Mucosa of descending colon (tissue), 3 donors: ENCODE results near the gene SMIM35. TPM values are rescaled to one million over a fixed set of nuclear protein-coding genes. Genes with fewer than 3 reads are reported as not detected.
A peak's percentile ranks its signal among the peaks of the same experiment; 100 is the strongest.

ENCODE experiments used
- ATAC-seq: fragments of 200-7000 bp; cut with Tn5 transposase; one replicate; pipeline ENCODE4 v1.9.1; 2020; ENCODE audit warnings: mild to moderate bottlenecking, moderate library complexity
- DNase-seq, 3 donors: peaks; one replicate each; pipeline ENCODE4 v3.0.0-alpha.2; 2020
- H3K36me3 ChIP-seq: fragments of 200-600 bp; one replicate; pipeline ENCODE4 v1.8.0; 2021; ENCODE audit warnings: low read depth, mild to moderate bottlenecking
- H3K4me1 ChIP-seq: fragments of 200-600 bp; one replicate; pipeline ENCODE4 v1.8.0; 2021; ENCODE audit warnings: low read depth, mild to moderate bottlenecking
- H3K4me3 ChIP-seq: fragments of 200-600 bp; one replicate; pipeline ENCODE4 v1.8.0; 2021; ENCODE audit warnings: mild to moderate bottlenecking
- H3K9me3 ChIP-seq: fragments of 200-600 bp; one replicate; pipeline ENCODE4 v1.8.0; 2021; ENCODE audit warnings: mild to moderate bottlenecking
- intact Hi-C, 2 donors: fragments of 100-400 bp; cut with DNase I in 1 of 2; cut with micrococcal nuclease in 1 of 2; formaldehyde crosslinking; loops; one replicate each; pipeline versions ENCODE4 v1.11.0 to v1.11.1; 2022; cut with DNase I, micrococcal nuclease
- total RNA-seq, 3 donors: library from RNA; stranded (reverse); fragmentation: NEBNext Ultra II Directional in 2 of 3; extraction: Animal tissue kit (Norgen Biotek cat#: 25700) in 2 of 3; gene quantifications; one replicate each; pipeline versions ENCODE4 v1.2.1 to v1.2.4, GENCODE V29; 2021 to 2023
- TF ChIP-seq, protein P1 (sequence below): fragments of 200-600 bp; IDR thresholded peaks from one replicate; pipeline ENCODE4 v1.8.0; 2022; ENCODE audit warnings: antibody characterized with exemption, mild to moderate bottlenecking
- donor health status: DM: no; HTN: no; CAD: no; lungs with moderate emphysema.
- donor health status: DM: no; HTN: no; CAD: no.
- donor health status: DM: no; HTN: yes; CAD: no.

The SMIM35 gene
- total RNA-seq, 3 donors from 2014 or later = not detected

GRCh38 chr11:118047749-118048148 is 39.0 kb downstream of the SMIM35 start:
- Histone ChIP-seq H3K4me3 (no peak overlapping the region), H3K4me1 (no peaks in the 10 kb centered on the region), H3K9me3 (no peaks in the 10 kb centered on the region), H3K36me3 (no peaks in the 10 kb centered on the region)
- DNase-seq (no peak), ATAC-seq (no peak)
- intact Hi-C loops = no loop called here
- TF ChIP-seq, protein P1, sequence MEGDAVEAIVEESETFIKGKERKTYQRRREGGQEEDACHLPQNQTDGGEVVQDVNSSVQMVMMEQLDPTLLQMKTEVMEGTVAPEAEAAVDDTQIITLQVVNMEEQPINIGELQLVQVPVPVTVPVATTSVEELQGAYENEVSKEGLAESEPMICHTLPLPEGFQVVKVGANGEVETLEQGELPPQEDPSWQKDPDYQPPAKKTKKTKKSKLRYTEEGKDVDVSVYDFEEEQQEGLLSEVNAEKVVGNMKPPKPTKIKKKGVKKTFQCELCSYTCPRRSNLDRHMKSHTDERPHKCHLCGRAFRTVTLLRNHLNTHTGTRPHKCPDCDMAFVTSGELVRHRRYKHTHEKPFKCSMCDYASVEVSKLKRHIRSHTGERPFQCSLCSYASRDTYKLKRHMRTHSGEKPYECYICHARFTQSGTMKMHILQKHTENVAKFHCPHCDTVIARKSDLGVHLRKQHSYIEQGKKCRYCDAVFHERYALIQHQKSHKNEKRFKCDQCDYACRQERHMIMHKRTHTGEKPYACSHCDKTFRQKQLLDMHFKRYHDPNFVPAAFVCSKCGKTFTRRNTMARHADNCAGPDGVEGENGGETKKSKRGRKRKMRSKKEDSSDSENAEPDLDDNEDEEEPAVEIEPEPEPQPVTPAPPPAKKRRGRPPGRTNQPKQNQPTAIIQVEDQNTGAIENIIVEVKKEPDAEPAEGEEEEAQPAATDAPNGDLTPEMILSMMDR = no peak

GRCh38 chr11:118046964-118047700 is 39.6 kb downstream of the SMIM35 start:
- TF ChIP-seq, protein P1 = no peak
- Histone ChIP-seq H3K4me1 (no peaks in the 10 kb centered on the region), H3K9me3 (no peaks in the 10 kb centered on the region), H3K4me3 (no peak overlapping the region), H3K36me3 (no peaks in the 10 kb centered on the region)
- DNase-seq (no peak), ATAC-seq (no peak)
- intact Hi-C loops = no loop called here

DNA sequence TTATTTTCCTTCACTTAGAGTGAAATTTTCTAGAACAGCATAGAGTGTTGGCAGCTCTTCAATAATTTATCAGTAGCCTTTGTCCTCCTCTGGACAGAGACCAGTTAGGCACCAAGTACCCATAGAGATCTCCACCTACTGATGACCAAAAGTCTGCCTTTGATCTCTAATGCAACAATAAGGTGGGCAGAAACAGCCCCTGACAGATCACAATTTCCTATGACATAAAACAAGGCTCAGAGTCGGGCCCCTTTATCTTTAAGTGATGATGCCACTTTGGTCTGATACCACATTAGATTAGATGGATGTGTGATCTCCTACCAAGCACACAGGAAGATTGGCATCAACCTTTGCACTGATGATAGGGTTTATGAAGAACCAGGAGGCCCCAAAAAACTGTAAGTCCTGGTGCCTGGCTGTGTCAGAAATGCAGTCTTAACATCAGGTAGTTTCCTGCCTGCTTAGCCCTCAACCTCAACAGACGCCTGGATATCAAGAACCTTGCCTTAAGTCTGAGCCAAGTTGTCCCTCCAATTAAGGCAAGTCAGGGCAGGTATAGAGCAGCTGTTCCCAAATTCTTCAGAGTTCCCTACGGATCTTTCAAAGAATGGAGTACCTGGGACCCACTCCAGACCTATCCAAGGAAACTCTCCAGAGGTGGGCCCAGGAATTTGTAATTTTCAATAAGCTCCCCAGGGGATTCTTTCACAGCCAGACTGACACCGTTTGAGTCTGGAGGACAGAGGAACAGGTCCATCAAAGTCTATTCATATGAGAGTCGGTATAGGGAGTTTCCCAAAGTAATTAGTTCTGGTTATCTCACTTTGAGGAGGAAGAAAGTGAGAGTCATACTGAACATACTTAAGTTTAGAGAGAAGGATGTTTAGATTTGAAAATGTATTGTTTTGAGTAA is 40.5 kb downstream of the SMIM35 start:
- TF ChIP-seq, protein P1 = no peak
- Histone ChIP-seq H3K4me3 (no peak overlapping the region), H3K9me3 (no peaks in the 10 kb centered on the region), H3K4me1 (no peaks in the 10 kb centered on the region), H3K36me3 (no peaks in the 10 kb centered on the region)
- DNase-seq (no peak), ATAC-seq (peak; percentile 34)
- intact Hi-C loops = no loop called here

- DNase-seq (no peak), ATAC-seq (no peak)
- Histone ChIP-seq H3K4me3 (no peak overlapping the region), H3K36me3 (no peaks in the 10 kb centered on the region), H3K4me1 (no peaks in the 10 kb centered on the region), H3K9me3 (no peaks in the 10 kb centered on the region)
- TF ChIP-seq, protein P1 = no peak
- intact Hi-C loops = no loop called here
These were observed 41.6 kb downstream of the SMIM35 start for GRCh38 chr11:118045191-118045590.

GRCh38 chr11:118042796-118043195 is 44.0 kb downstream of the SMIM35 start:
- no peaks in the 10 kb centered on the region for H3K36me3 ChIP-seq
- H3K4me3 ChIP-seq = no peak overlapping the region
- H3K4me1 ChIP-seq = no peaks in the 10 kb centered on the region
- DNase-seq (no peak), ATAC-seq (no peak)
- no peaks in the 10 kb centered on the region for H3K9me3 ChIP-seq
- intact Hi-C loops = no loop called here
- TF ChIP-seq, protein P1 = no peak
